Upper lobe of right lung (tissue), 1 donor: Measurements from ENCODE around the gene GNPTAB. TPM values are rescaled to one million over a fixed set of nuclear protein-coding genes. Genes with fewer than 3 reads are reported as not detected.

Source experiments
- ATAC-seq: fragments of 200-7000 bp; cut with Tn5 transposase; one replicate; pipeline ENCODE4 v1.9.1; 2020; ENCODE audit warnings: mild to moderate bottlenecking, moderate library complexity
- DNase-seq: peaks from one replicate; pipeline ENCODE4 v3.0.0-alpha.2; 2020
- H3K27ac ChIP-seq: fragments of 200-600 bp; one replicate; pipeline ENCODE4 v1.8.0; 2022
- H3K27me3 ChIP-seq: fragments of 200-600 bp; one replicate; pipeline ENCODE4 v1.8.0; 2022; ENCODE audit warnings: mild to moderate bottlenecking
- H3K36me3 ChIP-seq: fragments of 200-600 bp; one replicate; pipeline ENCODE4 v1.8.0; 2022
- H3K4me1 ChIP-seq: fragments of 200-600 bp; one replicate; pipeline ENCODE4 v1.8.0; 2022
- H3K4me3 ChIP-seq: fragments of 200-600 bp; one replicate; pipeline ENCODE4 v1.8.0; 2022; ENCODE audit warnings: mild to moderate bottlenecking
- H3K9me3 ChIP-seq: fragments of 200-600 bp; one replicate; pipeline ENCODE4 v1.8.0; 2022
- CTCF ChIP-seq: fragments of 200-600 bp; IDR thresholded peaks from one replicate; pipeline ENCODE4 v1.8.0; 2022; ENCODE audit warnings: antibody characterized with exemption
- intact Hi-C: fragments of 100-400 bp; cut with DNase I; formaldehyde crosslinking; loops from one replicate; pipeline ENCODE4 v1.11.0; 2022
- total RNA-seq: library from RNA; stranded (reverse); fragmentation: NEBNext Ultra II Directional; extraction: Animal tissue kit (Norgen Biotek cat#: 25700); gene quantifications from one replicate; pipeline ENCODE4 v1.2.1, GENCODE V29; 2021
- donor health status: DM: no; HTN: yes; CAD: no; lungs with severe emphysema.

GNPTAB gene
- total RNA-seq, 1 donor from 2014 or later, result 65.9 TPM

- Histone ChIP-seq H3K27ac (no peak overlapping the region), H3K36me3 (no peaks in the 10 kb centered on the region), H3K4me1 (no peaks in the 10 kb centered on the region), H3K27me3 (no peaks in the 10 kb centered on the region), H3K4me3 (no peak overlapping the region), H3K9me3 (no peaks in the 10 kb centered on the region)
- DNase-seq (no peak), ATAC-seq (no peak)
- no peak for TF ChIP-seq CTCF
- intact Hi-C loops, result no loop called here
Measured at GRCh38 chr12:101804409-101804808, 26.4 kb downstream of the GNPTAB start.

GRCh38 chr12:101803978-101804377, 26.8 kb downstream of the GNPTAB start:
- no peaks in the 10 kb centered on the region for H3K4me1 ChIP-seq
- no peaks in the 10 kb centered on the region for H3K27me3 ChIP-seq
- no peak for DNase-seq
- no peaks in the 10 kb centered on the region for H3K9me3 ChIP-seq
- H3K36me3 ChIP-seq, result no peaks in the 10 kb centered on the region
- no peak for TF ChIP-seq CTCF
- no peak overlapping the region for H3K4me3 ChIP-seq
- ATAC-seq, result no peak
- intact Hi-C loops, result no loop called here
- H3K27ac ChIP-seq, result no peak overlapping the region

GRCh38 chr12:101802486-101802885, 28.3 kb downstream of the GNPTAB start:
- no peak for TF ChIP-seq CTCF
- Histone ChIP-seq H3K9me3 (no peaks in the 10 kb centered on the region), H3K4me3 (no peak overlapping the region), H3K27me3 (no peaks in the 10 kb centered on the region), H3K27ac (no peak overlapping the region), H3K36me3 (no peaks in the 10 kb centered on the region), H3K4me1 (no peaks in the 10 kb centered on the region)
- intact Hi-C loops, result no loop called here
- ATAC-seq (no peak), DNase-seq (no peak)

- intact Hi-C loops, result no loop called here
- Histone ChIP-seq H3K4me3 (no peak overlapping the region), H3K27me3 (no peaks in the 10 kb centered on the region), H3K27ac (no peak overlapping the region), H3K9me3 (no peaks in the 10 kb centered on the region), H3K36me3 (peaks cover 5% of the 10 kb centered on the region), H3K4me1 (no peaks in the 10 kb centered on the region)
- ATAC-seq (no peak), DNase-seq (no peak)
- no peak for TF ChIP-seq CTCF
Measured at GRCh38 chr12:101799774-101800173, 31.0 kb downstream of the GNPTAB start.

GRCh38 chr12:101795786-101796185, 35.0 kb downstream of the GNPTAB start:
- H3K27ac ChIP-seq, result no peak overlapping the region
- ATAC-seq (no peak), DNase-seq (no peak)
- peaks cover 5% of the 10 kb centered on the region for H3K36me3 ChIP-seq
- no peak overlapping the region for H3K4me3 ChIP-seq
- no peaks in the 10 kb centered on the region for H3K4me1 ChIP-seq
- no peaks in the 10 kb centered on the region for H3K9me3 ChIP-seq
- intact Hi-C loops, result no loop called here
- no peak for TF ChIP-seq CTCF
- no peaks in the 10 kb centered on the region for H3K27me3 ChIP-seq

GRCh38 chr12:101795013-101795412, 35.7 kb downstream of the GNPTAB start:
- Histone ChIP-seq H3K27me3 (no peaks in the 10 kb centered on the region), H3K4me3 (no peak overlapping the region), H3K9me3 (no peaks in the 10 kb centered on the region), H3K27ac (no peak overlapping the region), H3K36me3 (peaks cover 7% of the 10 kb centered on the region), H3K4me1 (no peaks in the 10 kb centered on the region)
- ATAC-seq, result no peak
- intact Hi-C loops, result no loop called here
- DNase-seq, result no peak
- TF ChIP-seq CTCF, result no peak
